ENCODE results near the gene AKAP17A.

GRCh38 chrX:1618689-1619088, 27.3 kb downstream of the AKAP17A start:
- no peak for TF ChIP-seq CTCF (IDR thresholded peaks at IDR 0.05)
- no peak for TF ChIP-seq EZH2 (IDR thresholded peaks at IDR 0.05; ENCODE audit: borderline replicate concordance, insufficient read depth, low read depth, low read length, poor library complexity, severe bottlenecking)

All from B cell (primary cell).